Stimulated activated naive B cell treated with anti-CD40 and anti-IgM and Interleukin-4, amounts not matched to agents 10 μg/mL and 1 μg/mL and 100 μg/mL, for 72 hours (primary cell): ENCODE measurements around the gene CFB.

Source experiments
- ATAC-seq, 2 donors: fragments of 150-1000 bp; cut with Tn5 transposase; replicated peaks; 2 replicates each; pipeline ENCODE4 v1.10.0; 2021; ENCODE audit warnings: moderate library complexity in 1 of 2
- DNase-seq: peaks from one replicate; pipeline ENCODE4 v3.0.0; 2021
- H3K27ac Mint-ChIP-seq: one replicate; pipeline ENCODE4 v1.8.0; 2022; ENCODE audit warnings: mild to moderate bottlenecking, mixed read lengths
- H3K27me3 Mint-ChIP-seq, 2 donors: one replicate each; pipeline ENCODE4 v1.8.0; 2022; ENCODE audit warnings: mixed read lengths in 2 of 2
- H3K36me3 Mint-ChIP-seq, 2 donors: one replicate each; pipeline ENCODE4 v1.8.0; 2022; ENCODE audit warnings: mixed read lengths in 2 of 2, mild to moderate bottlenecking in 1 of 2
- H3K4me1 Mint-ChIP-seq, 2 donors: one replicate each; pipeline ENCODE4 v1.8.0; 2022; ENCODE audit warnings: mixed read lengths in 2 of 2, mild to moderate bottlenecking in 1 of 2
- H3K4me3 Mint-ChIP-seq, 2 donors: one replicate each; pipeline ENCODE4 v1.8.0; 2022; ENCODE audit warnings: mild to moderate bottlenecking in 2 of 2, mixed read lengths in 2 of 2, moderate library complexity in 1 of 2
- H3K9me3 Mint-ChIP-seq, 2 donors: one replicate each; pipeline ENCODE4 v1.8.0; 2022; ENCODE audit warnings: mixed read lengths in 2 of 2, mild to moderate bottlenecking in 1 of 2

The CFB gene

DNA sequence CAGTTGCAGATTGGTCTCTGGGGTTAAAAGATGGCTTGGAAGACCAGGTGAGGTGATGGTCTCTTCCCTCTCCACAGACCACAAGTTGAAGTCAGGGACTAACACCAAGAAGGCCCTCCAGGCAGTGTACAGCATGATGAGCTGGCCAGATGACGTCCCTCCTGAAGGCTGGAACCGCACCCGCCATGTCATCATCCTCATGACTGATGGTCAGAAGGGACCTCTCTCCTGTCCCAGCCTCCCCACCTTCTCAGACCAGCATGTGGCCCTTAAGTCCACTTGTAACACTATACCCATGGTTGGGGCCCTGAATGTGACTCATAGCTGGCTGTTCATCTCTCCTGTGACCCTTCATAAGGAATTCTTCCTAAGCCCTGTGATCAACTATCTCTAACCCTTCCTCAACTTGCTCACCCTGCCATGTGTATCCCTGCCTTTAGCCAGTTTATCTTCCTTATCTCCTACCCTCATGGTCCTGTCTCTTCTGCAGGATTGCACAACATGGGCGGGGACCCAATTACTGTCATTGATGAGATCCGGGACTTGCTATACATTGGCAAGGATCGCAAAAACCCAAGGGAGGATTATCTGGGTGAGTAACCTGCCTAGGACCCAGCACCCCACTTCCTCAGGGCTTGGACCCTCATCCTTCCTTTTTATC lies 3.0 kb downstream of the CFB start:
- peaks cover 11 to 17% of the 10 kb centered on the region in 2 donors for H3K27me3 Mint-ChIP-seq
- H3K9me3 Mint-ChIP-seq, result no peaks in the 10 kb centered on the region
- no peak overlapping the region for H3K27ac Mint-ChIP-seq
- H3K36me3 Mint-ChIP-seq, result peaks cover 13 to 23% of the 10 kb centered on the region in 2 donors
- no peak for DNase-seq
- peaks cover 7 to 12% of the 10 kb centered on the region in 2 donors for H3K4me1 Mint-ChIP-seq
- no peak overlapping the region for H3K4me3 Mint-ChIP-seq
- ATAC-seq, result no peak

DNA sequence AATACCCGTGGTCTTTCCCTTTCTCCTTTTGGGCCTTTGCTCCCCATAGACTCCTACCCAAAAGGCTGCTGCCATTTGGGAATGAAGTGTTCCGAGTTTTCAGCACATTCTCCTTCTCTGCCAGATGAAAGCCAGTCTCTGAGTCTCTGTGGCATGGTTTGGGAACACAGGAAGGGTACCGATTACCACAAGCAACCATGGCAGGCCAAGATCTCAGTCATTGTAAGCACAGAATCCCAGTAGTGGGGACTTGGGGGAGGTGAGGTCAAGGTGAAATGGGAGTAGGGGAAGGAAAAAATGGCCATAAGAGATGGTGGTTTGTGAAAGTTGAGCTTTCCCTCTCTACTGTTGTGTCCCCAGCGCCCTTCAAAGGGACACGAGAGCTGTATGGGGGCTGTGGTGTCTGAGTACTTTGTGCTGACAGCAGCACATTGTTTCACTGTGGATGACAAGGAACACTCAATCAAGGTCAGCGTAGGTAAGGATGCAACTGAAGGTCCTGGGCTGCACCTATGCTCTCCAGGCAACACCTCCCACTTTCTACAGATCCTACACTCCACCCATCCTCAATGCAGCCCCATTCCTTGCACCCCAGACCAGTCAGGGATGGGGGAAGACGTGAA lies 4.1 kb downstream of the CFB start:
- Mint-ChIP-seq H3K27me3 (peaks cover 6% of the 10 kb centered on the region in 2 donors), H3K36me3 (peaks cover 23 to 32% of the 10 kb centered on the region in 2 donors), H3K27ac (no peak overlapping the region), H3K9me3 (no peaks in the 10 kb centered on the region), H3K4me3 (no peak overlapping the region), H3K4me1 (peaks cover 7 to 12% of the 10 kb centered on the region in 2 donors)
- ATAC-seq (no peak), DNase-seq (no peak)

DNA sequence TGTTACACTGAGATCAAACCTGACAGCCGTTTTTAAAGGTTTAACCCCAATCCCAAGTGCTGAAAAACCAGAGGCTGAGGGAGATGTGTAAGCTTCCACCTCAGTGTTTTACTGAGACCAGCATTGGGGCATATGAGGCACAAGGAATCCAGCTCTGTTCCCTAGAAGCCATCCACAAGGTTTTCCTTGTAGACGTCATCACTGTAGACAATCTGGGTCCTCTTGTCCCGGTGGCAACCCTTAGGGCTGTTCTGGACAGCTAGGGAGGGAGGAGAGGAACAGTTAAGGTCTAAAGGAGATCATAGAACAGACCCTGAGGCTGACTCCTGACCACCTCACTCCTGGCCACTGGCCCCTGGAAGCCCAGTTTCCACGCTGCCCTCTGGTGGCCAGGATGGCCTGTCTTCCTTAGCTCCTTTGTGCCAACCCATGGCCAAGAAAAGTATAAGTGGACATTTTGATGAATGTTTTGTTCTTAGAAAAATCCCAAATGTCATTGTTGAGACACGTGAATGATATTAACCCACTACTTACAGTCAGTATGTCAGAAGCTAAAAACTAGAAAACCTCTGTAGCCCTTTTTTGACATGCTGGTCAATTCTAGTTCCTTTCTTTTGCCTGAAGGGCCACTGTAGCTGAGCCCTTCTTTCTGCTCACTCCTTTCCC lies 6.4 kb downstream of the CFB start:
- Mint-ChIP-seq H3K9me3 (no peaks in the 10 kb centered on the region), H3K27me3 (no peaks in the 10 kb centered on the region), H3K27ac (no peak overlapping the region), H3K4me3 (no peak overlapping the region), H3K36me3 (peaks cover 23 to 40% of the 10 kb centered on the region in 2 donors), H3K4me1 (peaks cover 8 to 14% of the 10 kb centered on the region in 2 donors)
- ATAC-seq (peak; percentile 67 to 74), DNase-seq (no peak)

DNA sequence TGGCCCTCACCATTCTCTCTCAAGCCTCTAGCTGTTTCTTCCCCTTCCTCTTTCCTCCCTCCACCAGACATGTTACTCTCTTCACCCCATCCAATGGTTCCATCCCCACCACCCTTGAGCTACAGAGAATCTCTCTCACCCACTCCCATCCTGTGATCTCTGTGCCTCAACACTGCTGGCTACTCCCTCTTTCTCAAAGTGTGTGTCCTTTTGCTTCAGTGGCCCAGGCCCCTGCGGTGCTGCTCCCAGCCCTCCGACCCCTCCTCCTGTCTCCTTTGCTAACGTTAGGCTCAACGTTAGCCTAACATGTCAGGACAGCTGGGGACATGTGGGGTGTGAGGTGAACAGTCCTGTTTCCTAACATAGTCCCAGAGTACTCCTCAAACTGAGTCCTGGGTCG lies 7.0 kb downstream of the CFB start:
- H3K4me3 Mint-ChIP-seq, result no peak overlapping the region
- no peak overlapping the region for H3K27ac Mint-ChIP-seq
- H3K27me3 Mint-ChIP-seq, result no peaks in the 10 kb centered on the region
- peaks cover 23 to 40% of the 10 kb centered on the region in 2 donors for H3K36me3 Mint-ChIP-seq
- H3K4me1 Mint-ChIP-seq, result peaks cover 11 to 20% of the 10 kb centered on the region in 2 donors
- no peak for ATAC-seq
- no peak for DNase-seq
- H3K9me3 Mint-ChIP-seq, result no peaks in the 10 kb centered on the region

DNA sequence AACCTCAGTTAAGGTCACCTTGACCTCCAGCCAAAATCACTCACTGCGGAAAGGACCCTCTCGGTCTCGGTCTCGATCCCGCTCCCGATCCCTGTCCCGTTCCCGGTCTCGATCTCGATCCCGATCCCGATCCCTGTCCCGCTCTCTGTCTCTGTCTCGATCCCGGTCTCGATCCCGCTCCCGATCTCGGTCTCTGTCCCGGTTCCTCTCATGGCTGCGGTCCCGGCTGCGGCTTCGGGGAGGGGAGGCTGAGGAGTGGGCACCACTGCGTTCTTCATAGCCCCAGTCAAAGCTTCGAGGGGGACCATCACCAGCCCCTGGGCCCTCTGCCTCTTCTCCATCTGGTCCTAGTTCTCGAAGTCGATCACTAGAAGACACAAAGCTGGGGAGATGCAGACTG lies 8.6 kb downstream of the CFB start:
- no peak for ATAC-seq
- peak overlapping the region; percentile 71 for H3K27ac Mint-ChIP-seq
- H3K4me3 Mint-ChIP-seq, result no peak overlapping the region
- no peak for DNase-seq
- peaks cover 15 to 33% of the 10 kb centered on the region in 2 donors for H3K4me1 Mint-ChIP-seq
- no peaks in the 10 kb centered on the region for H3K27me3 Mint-ChIP-seq
- peaks cover 23 to 48% of the 10 kb centered on the region in 2 donors for H3K36me3 Mint-ChIP-seq
- H3K9me3 Mint-ChIP-seq, result no peaks in the 10 kb centered on the region

DNA sequence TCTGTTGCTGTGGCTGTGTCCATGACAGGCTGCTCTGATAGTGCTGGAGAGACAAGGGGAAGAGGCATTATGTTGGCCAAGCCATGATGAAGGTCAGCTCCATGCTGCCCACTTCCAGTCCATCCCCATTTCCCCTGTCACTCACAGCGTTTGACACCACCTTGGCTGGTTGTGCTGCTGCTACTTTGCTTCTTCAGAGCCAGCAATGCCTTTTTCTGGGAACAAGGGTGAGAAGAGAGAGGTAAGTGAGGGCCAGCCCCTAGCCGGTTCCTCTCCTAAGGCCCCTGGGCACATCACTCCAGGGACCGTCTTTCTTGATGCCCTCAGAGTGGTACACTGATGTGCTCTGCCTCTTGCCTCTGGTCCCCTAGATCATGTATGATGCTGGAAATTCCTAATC lies 10.9 kb downstream of the CFB start:
- Mint-ChIP-seq H3K27me3 (no peaks in the 10 kb centered on the region), H3K27ac (no peak overlapping the region), H3K4me1 (peaks cover 29 to 55% of the 10 kb centered on the region in 2 donors), H3K36me3 (peaks cover 40 to 58% of the 10 kb centered on the region in 2 donors), H3K9me3 (no peaks in the 10 kb centered on the region), H3K4me3 (peak overlapping the region in 1 of 2 donors; percentile 30)
- DNase-seq, result no peak
- no peak for ATAC-seq

DNA sequence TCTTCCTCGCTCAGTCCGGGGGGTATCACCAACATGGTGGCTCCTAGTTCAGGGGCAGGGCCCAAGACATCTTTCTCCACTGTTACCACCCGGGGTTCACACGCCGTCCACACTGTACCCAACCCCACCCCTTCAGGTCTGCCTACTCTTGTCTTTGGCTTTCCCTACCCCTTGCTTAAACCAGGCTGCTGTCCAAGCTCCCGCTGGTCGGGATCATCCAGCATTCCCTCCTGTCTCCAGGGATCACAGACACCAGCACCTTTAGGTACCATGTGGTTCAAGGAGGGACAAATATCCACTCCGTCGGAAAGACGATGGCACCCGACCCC lies 12.5 kb downstream of the CFB start:
- Mint-ChIP-seq H3K4me3 (peak overlapping the region; percentile 91 to 99), H3K27ac (peak overlapping the region; percentile 98), H3K4me1 (peaks cover 28 to 51% of the 10 kb centered on the region in 2 donors), H3K36me3 (peaks cover 45 to 65% of the 10 kb centered on the region in 2 donors), H3K27me3 (no peaks in the 10 kb centered on the region), H3K9me3 (no peaks in the 10 kb centered on the region)
- DNase-seq, result no peak
- peak in 1 of 2 donors; percentile 3 for ATAC-seq

DNA sequence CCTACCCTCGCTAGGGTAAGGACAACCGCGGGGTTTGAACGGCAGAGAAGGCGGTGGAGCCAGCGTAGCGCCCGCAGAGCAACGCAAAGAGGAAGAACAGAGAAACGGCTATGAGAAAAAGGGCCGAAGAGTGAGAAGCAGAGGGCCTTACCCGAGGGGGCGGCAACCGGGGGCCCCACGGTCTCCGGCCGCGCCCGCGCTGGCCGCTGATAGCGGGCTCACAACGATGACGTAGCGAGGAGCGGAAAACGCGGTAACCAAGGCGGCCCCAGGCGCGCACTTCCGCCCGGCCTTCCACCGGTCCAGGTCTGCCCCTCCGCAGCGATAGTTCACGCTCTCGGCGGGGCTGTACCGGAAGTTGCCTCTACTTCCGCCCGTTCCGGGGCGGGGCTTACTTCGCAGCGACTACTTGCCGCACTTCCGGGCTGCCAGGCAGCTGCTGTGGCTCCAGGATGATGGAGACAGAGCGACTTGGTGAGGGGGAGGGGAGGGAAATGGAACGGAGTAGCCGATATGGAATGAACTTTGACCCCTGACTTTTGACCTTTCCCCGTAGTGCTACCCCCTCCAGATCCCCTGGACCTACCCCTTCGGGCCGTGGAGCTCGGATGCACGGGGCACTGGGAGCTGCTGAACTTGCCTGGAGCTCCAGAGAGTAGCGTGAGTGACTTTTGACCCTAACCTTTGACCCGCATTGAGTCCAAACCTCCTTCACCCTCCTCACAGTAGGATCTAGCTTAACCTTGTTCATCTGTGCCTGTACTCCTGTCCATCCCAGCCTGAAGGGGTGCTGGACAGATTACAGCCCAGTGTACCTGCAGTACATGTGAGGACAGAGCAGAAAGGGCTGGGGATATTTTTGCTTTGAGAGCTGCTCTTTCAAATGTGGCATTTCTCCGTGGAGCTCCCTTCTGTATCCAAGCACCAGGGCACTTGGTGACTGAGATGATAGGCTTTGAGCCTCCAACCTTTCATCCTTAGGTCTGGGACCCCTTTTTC lies 13.1 kb downstream of the CFB start, which contains the start of the genes NELFE and SKIC2:
NELFE (minus strand) TSS at position 231 of the 999 bp plus-strand sequence. CDS start 525 bp downstream, outside the sequence.
SKIC2 (plus strand) TSS at position 435 of the 999 bp plus-strand sequence; CDS start at position 453, 18 bp downstream.
- peak within 1 kb of the TSS; percentile 98 for H3K27ac Mint-ChIP-seq
- DNase-seq (peak; percentile 99), ATAC-seq (peak; percentile 99 to 100)
- H3K4me1 Mint-ChIP-seq, result peaks cover 27 to 48% of the 10 kb centered on the region in 2 donors
- H3K36me3 Mint-ChIP-seq, result peaks cover 42 to 64% of the 10 kb centered on the region in 2 donors
- H3K4me3 Mint-ChIP-seq, result peak within 1 kb of the TSS; percentile 91 to 99
- H3K9me3 Mint-ChIP-seq, result no peaks in the 10 kb centered on the region
- no peaks in the 10 kb centered on the region for H3K27me3 Mint-ChIP-seq

DNA sequence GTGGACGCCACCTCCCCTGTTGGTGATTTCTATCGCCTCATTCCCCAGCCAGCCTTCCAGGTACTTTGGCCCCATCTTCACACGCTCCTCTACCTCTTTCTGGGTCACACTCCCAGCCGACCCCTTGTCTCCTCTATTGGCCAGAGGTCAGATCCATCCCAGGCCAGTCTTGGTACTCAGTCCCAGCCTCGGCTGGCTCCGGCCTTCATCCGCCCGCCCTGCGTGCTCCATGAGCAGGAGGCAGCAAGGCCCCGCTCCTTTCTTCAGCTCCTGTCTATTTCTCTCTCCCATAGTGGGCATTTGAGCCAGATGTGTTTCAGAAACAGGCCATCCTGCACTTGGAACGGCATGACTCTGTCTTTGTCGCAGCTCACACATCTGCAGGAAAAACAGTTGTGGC lies 15.7 kb downstream of the CFB start:
- DNase-seq (no peak), ATAC-seq (no peak)
- no peaks in the 10 kb centered on the region for H3K9me3 Mint-ChIP-seq
- H3K27me3 Mint-ChIP-seq, result no peaks in the 10 kb centered on the region
- H3K4me3 Mint-ChIP-seq, result peak overlapping the region in 1 of 2 donors; percentile 10
- H3K27ac Mint-ChIP-seq, result peak overlapping the region; percentile 81
- peaks cover 46 to 65% of the 10 kb centered on the region in 2 donors for H3K36me3 Mint-ChIP-seq
- peaks cover 27 to 48% of the 10 kb centered on the region in 2 donors for H3K4me1 Mint-ChIP-seq

DNA sequence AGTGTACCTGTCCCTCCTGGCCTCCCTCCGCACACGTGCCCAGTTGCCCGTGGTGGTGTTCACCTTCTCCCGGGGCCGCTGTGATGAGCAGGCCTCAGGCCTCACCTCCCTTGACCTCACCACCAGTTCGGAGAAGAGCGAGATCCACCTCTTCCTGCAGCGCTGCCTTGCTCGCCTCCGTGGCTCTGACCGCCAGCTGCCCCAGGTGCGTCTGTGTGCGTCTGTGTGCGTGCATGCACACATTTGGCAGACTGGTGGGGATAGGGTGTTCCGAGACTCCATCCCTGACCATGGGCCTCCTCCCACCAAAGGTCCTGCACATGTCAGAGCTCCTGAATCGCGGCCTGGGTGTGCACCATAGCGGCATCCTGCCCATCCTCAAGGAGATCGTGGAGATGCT lies 18.0 kb downstream of the CFB start:
- DNase-seq (no peak), ATAC-seq (no peak)
- H3K4me1 Mint-ChIP-seq, result peaks cover 25 to 42% of the 10 kb centered on the region in 2 donors
- no peaks in the 10 kb centered on the region for H3K27me3 Mint-ChIP-seq
- H3K27ac Mint-ChIP-seq, result peak overlapping the region; percentile 73
- no peaks in the 10 kb centered on the region for H3K9me3 Mint-ChIP-seq
- peaks cover 62 to 75% of the 10 kb centered on the region in 2 donors for H3K36me3 Mint-ChIP-seq
- no peak overlapping the region for H3K4me3 Mint-ChIP-seq

DNA sequence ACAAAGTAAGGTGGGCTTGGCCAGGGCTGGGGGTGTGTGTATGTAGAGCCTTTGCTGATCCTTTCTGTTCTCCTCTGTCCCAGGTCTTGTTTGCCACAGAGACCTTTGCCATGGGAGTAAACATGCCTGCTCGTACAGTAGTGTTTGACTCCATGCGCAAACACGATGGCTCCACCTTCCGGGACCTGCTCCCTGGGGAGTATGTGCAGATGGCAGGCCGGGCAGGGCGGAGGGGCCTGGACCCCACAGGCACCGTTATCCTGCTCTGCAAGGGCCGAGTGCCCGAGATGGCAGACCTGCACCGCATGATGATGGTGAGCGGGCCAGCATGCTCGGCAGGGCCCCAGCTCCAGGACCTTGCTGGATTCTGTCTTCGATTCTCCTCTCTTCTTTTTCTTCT lies 19.8 kb downstream of the CFB start:
- no peaks in the 10 kb centered on the region for H3K9me3 Mint-ChIP-seq
- no peak overlapping the region for H3K27ac Mint-ChIP-seq
- H3K4me3 Mint-ChIP-seq, result no peak overlapping the region
- H3K36me3 Mint-ChIP-seq, result peaks cover 68 to 74% of the 10 kb centered on the region in 2 donors
- ATAC-seq (no peak), DNase-seq (no peak)
- H3K4me1 Mint-ChIP-seq, result peaks cover 32 to 43% of the 10 kb centered on the region in 2 donors
- H3K27me3 Mint-ChIP-seq, result no peaks in the 10 kb centered on the region

DNA sequence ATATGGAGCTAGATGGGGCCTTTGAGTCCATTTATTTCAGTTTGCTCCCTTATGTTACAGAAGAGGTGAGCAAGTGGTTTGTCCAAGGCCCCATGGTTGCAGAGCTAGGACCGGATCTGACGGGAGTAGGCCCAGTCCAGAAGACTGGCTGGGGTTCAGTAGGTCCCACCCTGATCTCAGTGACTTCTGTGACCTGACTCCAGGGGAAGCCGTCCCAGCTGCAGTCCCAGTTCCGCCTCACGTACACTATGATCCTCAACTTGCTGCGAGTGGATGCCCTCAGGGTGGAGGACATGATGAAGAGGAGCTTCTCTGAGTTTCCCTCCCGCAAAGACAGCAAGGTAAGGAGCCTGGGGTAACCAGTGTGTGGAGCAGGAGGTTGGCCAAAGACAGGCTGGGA lies 20.6 kb downstream of the CFB start:
- Mint-ChIP-seq H3K4me3 (no peak overlapping the region), H3K4me1 (peaks cover 28 to 41% of the 10 kb centered on the region in 2 donors), H3K9me3 (no peaks in the 10 kb centered on the region), H3K27ac (no peak overlapping the region), H3K27me3 (no peaks in the 10 kb centered on the region), H3K36me3 (peaks cover 61 to 66% of the 10 kb centered on the region in 2 donors)
- DNase-seq, result no peak
- ATAC-seq, result no peak

DNA sequence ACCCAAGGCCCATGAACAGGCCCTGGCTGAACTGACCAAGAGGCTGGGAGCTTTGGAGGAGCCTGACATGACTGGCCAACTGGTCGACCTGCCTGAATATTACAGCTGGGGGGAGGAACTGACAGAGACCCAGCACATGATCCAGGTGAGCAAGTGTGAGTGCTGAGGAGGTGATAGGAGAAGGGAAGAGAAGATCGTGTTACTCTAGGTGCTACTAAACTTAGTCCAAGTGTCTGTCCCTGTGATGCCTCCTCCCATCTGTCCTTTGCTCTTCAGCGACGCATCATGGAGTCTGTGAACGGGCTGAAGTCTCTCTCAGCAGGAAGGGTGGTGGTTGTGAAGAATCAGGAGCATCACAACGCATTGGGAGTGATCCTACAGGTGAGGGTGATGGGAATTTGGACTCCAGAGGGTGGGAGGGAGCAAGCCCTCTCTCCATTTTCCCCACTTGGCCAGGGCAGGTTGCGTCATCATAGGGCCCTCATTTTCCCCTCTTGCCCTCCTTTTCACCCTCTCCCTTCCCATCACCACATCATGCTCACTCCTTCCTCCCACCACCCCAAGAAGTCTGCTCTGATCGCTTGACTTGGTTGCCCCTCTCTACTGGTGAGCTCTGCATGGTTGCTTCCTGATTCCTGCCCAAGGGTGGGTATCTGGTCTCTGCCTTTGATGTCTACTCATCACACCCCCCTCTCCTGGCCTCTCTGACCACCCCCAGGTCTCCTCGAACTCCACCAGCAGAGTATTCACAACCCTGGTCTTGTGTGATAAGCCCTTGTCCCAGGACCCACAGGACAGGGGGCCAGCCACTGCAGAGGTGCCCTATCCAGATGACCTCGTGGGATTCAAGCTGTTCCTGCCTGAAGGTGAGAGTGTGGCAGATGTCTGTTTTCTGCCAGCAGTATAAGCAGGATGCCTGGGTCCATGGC lies 21.4 kb downstream of the CFB start:
- H3K4me3 Mint-ChIP-seq, result no peak overlapping the region
- H3K36me3 Mint-ChIP-seq, result peaks cover 55 to 58% of the 10 kb centered on the region in 2 donors
- H3K27ac Mint-ChIP-seq, result peak overlapping the region; percentile 84
- DNase-seq, result no peak
- peaks cover 23 to 45% of the 10 kb centered on the region in 2 donors for H3K4me1 Mint-ChIP-seq
- H3K9me3 Mint-ChIP-seq, result no peaks in the 10 kb centered on the region
- ATAC-seq, result no peak
- H3K27me3 Mint-ChIP-seq, result no peaks in the 10 kb centered on the region
